Naive B cell (primary cell): Measurements from ENCODE around the gene COX8A. TPM values are rescaled to one million over a fixed set of nuclear protein-coding genes. Genes with fewer than 3 reads are reported as not detected.

Experiments
- ATAC-seq, 2 donors: fragments of 150-1000 bp; cut with Tn5 transposase; 2 replicates each; pipeline ENCODE4 v1.10.0; 2021; ENCODE audit warnings: low read depth in 2 of 2, mild to moderate bottlenecking in 2 of 2, moderate library complexity in 2 of 2
- DNase-seq: peaks from one replicate; pipeline ENCODE4 v3.0.0; 2022
- H3K27ac Mint-ChIP-seq, 6 donors: one replicate each; pipeline ENCODE4 v1.8.0; 2020 to 2022; ENCODE audit warnings: mild to moderate bottlenecking in 6 of 6, mixed read lengths in 6 of 6, moderate library complexity in 5 of 6, inconsistent platforms in 2 of 6
- H3K27me3 Mint-ChIP-seq, 3 donors: one replicate each; pipeline ENCODE4 v1.8.0; 2021 to 2022; ENCODE audit warnings: mixed read lengths in 3 of 3, mild to moderate bottlenecking in 1 of 3
- H3K36me3 Mint-ChIP-seq, 2 donors: one replicate each; pipeline ENCODE4 v1.8.0; 2020 to 2022; ENCODE audit warnings: mixed read lengths in 2 of 2, inconsistent platforms in 1 of 2, mild to moderate bottlenecking in 1 of 2
- H3K4me1 Mint-ChIP-seq, 3 donors: one replicate each; pipeline ENCODE4 v1.8.0; 2020 to 2022; ENCODE audit warnings: mixed read lengths in 3 of 3, inconsistent platforms in 1 of 3, mild to moderate bottlenecking in 1 of 3, moderate library complexity in 1 of 3
- H3K4me3 Mint-ChIP-seq, 8 donors: one replicate each; pipeline ENCODE4 v1.8.0; 2020 to 2022; ENCODE audit warnings: mild to moderate bottlenecking in 8 of 8, mixed read lengths in 8 of 8, moderate library complexity in 8 of 8, inconsistent platforms in 2 of 8
- H3K9me3 Mint-ChIP-seq, 7 donors: one replicate each; pipeline ENCODE4 v1.8.0; 2020 to 2022; ENCODE audit warnings: mixed read lengths in 7 of 7, mild to moderate bottlenecking in 5 of 7, inconsistent platforms in 2 of 7, moderate library complexity in 1 of 7
- polyA plus RNA-seq, 6 donors: library from polyadenylated mRNA; unstranded; fragments of 300-500 nt; fragmentation: Illumina TruSeq; gene quantifications; one replicate each; pipeline ENCODE4 v1.2.3, GENCODE V29; 2021; ENCODE audit warnings: low read depth in 6 of 6

The COX8A gene
- polyA plus RNA-seq, 6 donors from 2014 or later: 244 to 345 (median 285) TPM

- no peaks in the 10 kb centered on the region for H3K9me3 Mint-ChIP-seq
- peaks cover 5 to 18% (median 17%) of the 10 kb centered on the region in 3 donors for H3K4me1 Mint-ChIP-seq
- H3K36me3 Mint-ChIP-seq: peaks cover 6 to 16% of the 10 kb centered on the region in 2 donors
- ATAC-seq: no peak
- H3K27ac Mint-ChIP-seq: peak overlapping the region in 1 of 6 donors; percentile 24
- peak overlapping the region in 7 of 8 donors; percentile 47 to 75 (median 59) for H3K4me3 Mint-ChIP-seq
- H3K27me3 Mint-ChIP-seq: peaks cover 0 to 21% (median 4%) of the 10 kb centered on the region in 3 donors
- DNase-seq: no peak
Measured at GRCh38 chr11:64000740-64001483, 26.5 kb downstream of the COX8A start.

- ATAC-seq (no peak), DNase-seq (no peak)
- no peaks in the 10 kb centered on the region for H3K9me3 Mint-ChIP-seq
- peaks cover 4 to 27% (median 5%) of the 10 kb centered on the region in 3 donors for H3K27me3 Mint-ChIP-seq
- H3K4me1 Mint-ChIP-seq: peaks cover 5 to 21% (median 18%) of the 10 kb centered on the region in 3 donors
- H3K36me3 Mint-ChIP-seq: peaks cover 6 to 16% of the 10 kb centered on the region in 2 donors
- H3K27ac Mint-ChIP-seq: peak overlapping the region in 1 of 6 donors; percentile 34
- peak overlapping the region; percentile 47 to 75 (median 58) for H3K4me3 Mint-ChIP-seq
Measured at GRCh38 chr11:64001484-64002420, 27.3 kb downstream of the COX8A start.

- DNase-seq (no peak), ATAC-seq (no peak)
- Mint-ChIP-seq H3K4me3 (peak overlapping the region in 1 of 8 donors; percentile 21), H3K27ac (peak overlapping the region in 1 of 6 donors; percentile 77), H3K27me3 (peaks cover 18 to 44% (median 28%) of the 10 kb centered on the region in 3 donors), H3K36me3 (no peaks in the 10 kb centered on the region), H3K9me3 (no peaks in the 10 kb centered on the region), H3K4me1 (peaks cover 18 to 29% (median 20%) of the 10 kb centered on the region in 3 donors)
Measured at GRCh38 chr11:64003807-64004589, 29.6 kb downstream of the COX8A start.

GRCh38 chr11:64004590-64004984 lies 30.2 kb downstream of the COX8A start:
- ATAC-seq (no peak), DNase-seq (no peak)
- no peak overlapping the region for H3K27ac Mint-ChIP-seq
- H3K4me3 Mint-ChIP-seq: no peak overlapping the region
- peaks cover 19 to 47% (median 29%) of the 10 kb centered on the region in 3 donors for H3K27me3 Mint-ChIP-seq
- no peaks in the 10 kb centered on the region for H3K36me3 Mint-ChIP-seq
- H3K9me3 Mint-ChIP-seq: no peaks in the 10 kb centered on the region
- peaks cover 18 to 26% (median 20%) of the 10 kb centered on the region in 3 donors for H3K4me1 Mint-ChIP-seq

GRCh38 chr11:64005691-64006090 lies 31.3 kb downstream of the COX8A start:
- Mint-ChIP-seq H3K4me3 (no peak overlapping the region), H3K9me3 (peaks cover 0 to 6% (median 0%) of the 10 kb centered on the region in 7 donors), H3K36me3 (peaks cover 0 to 10% of the 10 kb centered on the region in 2 donors), H3K4me1 (peaks cover 18 to 25% (median 21%) of the 10 kb centered on the region in 3 donors), H3K27ac (no peak overlapping the region), H3K27me3 (peaks cover 19 to 58% (median 38%) of the 10 kb centered on the region in 3 donors)
- DNase-seq (no peak), ATAC-seq (no peak)

GRCh38 chr11:64006398-64006797 lies 32.0 kb downstream of the COX8A start:
- no peak for ATAC-seq
- H3K27ac Mint-ChIP-seq: peak overlapping the region in 1 of 6 donors; percentile 74
- peaks cover 17 to 25% (median 21%) of the 10 kb centered on the region in 3 donors for H3K4me1 Mint-ChIP-seq
- H3K36me3 Mint-ChIP-seq: peaks cover 0 to 16% of the 10 kb centered on the region in 2 donors
- peaks cover 19 to 64% (median 43%) of the 10 kb centered on the region in 3 donors for H3K27me3 Mint-ChIP-seq
- peaks cover 0 to 8% (median 0%) of the 10 kb centered on the region in 7 donors for H3K9me3 Mint-ChIP-seq
- no peak for DNase-seq
- peak overlapping the region in 5 of 8 donors; percentile 40 to 89 (median 66) for H3K4me3 Mint-ChIP-seq

- Mint-ChIP-seq H3K4me3 (peak overlapping the region in 7 of 8 donors; percentile 63 to 89 (median 73)), H3K36me3 (peaks cover 0 to 16% of the 10 kb centered on the region in 2 donors), H3K27me3 (peaks cover 15 to 59% (median 43%) of the 10 kb centered on the region in 3 donors), H3K4me1 (peaks cover 13 to 21% (median 21%) of the 10 kb centered on the region in 3 donors), H3K9me3 (peaks cover 0 to 8% (median 0%) of the 10 kb centered on the region in 7 donors), H3K27ac (peak overlapping the region in 1 of 6 donors; percentile 91)
- ATAC-seq (peak in 1 of 2 donors; percentile 21), DNase-seq (no peak)
Measured at GRCh38 chr11:64007160-64007628, 32.8 kb downstream of the COX8A start.

GRCh38 chr11:64007629-64008282 lies 33.3 kb downstream of the COX8A start:
- ATAC-seq (peak; percentile 37 to 58), DNase-seq (no peak)
- peak overlapping the region in 2 of 6 donors; percentile 15 to 25 for H3K27ac Mint-ChIP-seq
- peak overlapping the region; percentile 63 to 89 (median 76) for H3K4me3 Mint-ChIP-seq
- peaks cover 13 to 21% (median 21%) of the 10 kb centered on the region in 3 donors for H3K4me1 Mint-ChIP-seq
- peaks cover 15 to 59% (median 43%) of the 10 kb centered on the region in 3 donors for H3K27me3 Mint-ChIP-seq
- H3K36me3 Mint-ChIP-seq: peaks cover 0 to 16% of the 10 kb centered on the region in 2 donors
- H3K9me3 Mint-ChIP-seq: peaks cover 0 to 8% (median 0%) of the 10 kb centered on the region in 7 donors

GRCh38 chr11:64008283-64008913 lies 34.0 kb downstream of the COX8A start:
- H3K4me1 Mint-ChIP-seq: peaks cover 13 to 21% (median 21%) of the 10 kb centered on the region in 3 donors
- H3K36me3 Mint-ChIP-seq: peaks cover 0 to 16% of the 10 kb centered on the region in 2 donors
- ATAC-seq: no peak
- peaks cover 15 to 54% (median 43%) of the 10 kb centered on the region in 3 donors for H3K27me3 Mint-ChIP-seq
- peak overlapping the region in 7 of 8 donors; percentile 15 to 89 (median 80) for H3K4me3 Mint-ChIP-seq
- peaks cover 0 to 8% (median 0%) of the 10 kb centered on the region in 7 donors for H3K9me3 Mint-ChIP-seq
- no peak for DNase-seq
- H3K27ac Mint-ChIP-seq: peak overlapping the region in 2 of 6 donors; percentile 15 to 25

GRCh38 chr11:64008914-64009633 lies 34.7 kb downstream of the COX8A start:
- no peak overlapping the region for H3K4me3 Mint-ChIP-seq
- DNase-seq: no peak
- peaks cover 0 to 16% of the 10 kb centered on the region in 2 donors for H3K36me3 Mint-ChIP-seq
- no peak for ATAC-seq
- peaks cover 0 to 8% (median 0%) of the 10 kb centered on the region in 7 donors for H3K9me3 Mint-ChIP-seq
- H3K27ac Mint-ChIP-seq: no peak overlapping the region
- H3K27me3 Mint-ChIP-seq: peaks cover 15 to 53% (median 43%) of the 10 kb centered on the region in 3 donors
- peaks cover 13 to 21% (median 21%) of the 10 kb centered on the region in 3 donors for H3K4me1 Mint-ChIP-seq

GRCh38 chr11:64009710-64010109 lies 35.3 kb downstream of the COX8A start:
- H3K4me3 Mint-ChIP-seq: peak overlapping the region in 1 of 8 donors; percentile 59
- DNase-seq (no peak), ATAC-seq (no peak)
- H3K27me3 Mint-ChIP-seq: peaks cover 15 to 53% (median 43%) of the 10 kb centered on the region in 3 donors
- H3K4me1 Mint-ChIP-seq: peaks cover 13 to 21% (median 21%) of the 10 kb centered on the region in 3 donors
- peaks cover 0 to 16% of the 10 kb centered on the region in 2 donors for H3K36me3 Mint-ChIP-seq
- H3K9me3 Mint-ChIP-seq: peaks cover 0 to 8% (median 0%) of the 10 kb centered on the region in 7 donors
- H3K27ac Mint-ChIP-seq: no peak overlapping the region
